Thymus (tissue), 11 donors: ENCODE results near the gene TM7SF3. TPM values are rescaled to one million over a fixed set of nuclear protein-coding genes. Genes with fewer than 3 reads are reported as not detected.
"Not testable (repeated sequence)": the region's sequence is repeated elsewhere in the genome, so short reads cannot be mapped to it uniquely, and the experiment has no call there.

Source experiments
- DNase-seq, 9 donors: peaks; one replicate each; pipeline ENCODE4 v3.0.0-alpha.2; 2013; ENCODE audit warnings: low spot score in 9 of 9, low read depth in 6 of 9, missing footprints in 1 of 9
- H3K27ac ChIP-seq, 2 donors: one replicate each; pipeline ENCODE4 v1.5.1; 2013; ENCODE audit warnings: control low read depth in 1 of 2, low read depth in 1 of 2, low read length in 1 of 2, mild to moderate bottlenecking in 1 of 2, moderate library complexity in 1 of 2
- H3K27me3 ChIP-seq, 2 donors: one replicate each; pipeline ENCODE4 v1.5.1; 2013; ENCODE audit warnings: low read length in 1 of 2; ENCODE audit not compliant: control insufficient read depth in 2 of 2, insufficient read depth in 1 of 2
- H3K36me3 ChIP-seq, 2 donors: one replicate each; pipeline ENCODE4 v1.5.1; 2013; ENCODE audit warnings: low read length in 1 of 2, mild to moderate bottlenecking in 1 of 2, moderate library complexity in 1 of 2; ENCODE audit not compliant: control insufficient read depth in 2 of 2, insufficient read depth in 2 of 2
- H3K4me1 ChIP-seq, 2 donors: one replicate each; pipeline ENCODE4 v1.5.1; 2013; ENCODE audit warnings: low read length in 2 of 2; ENCODE audit not compliant: control insufficient read depth in 2 of 2, insufficient read depth in 2 of 2
- H3K4me3 ChIP-seq, 2 donors: one replicate each; pipeline ENCODE4 v1.5.1; 2013; ENCODE audit warnings: low read length in 2 of 2, control low read depth in 1 of 2, mild to moderate bottlenecking in 1 of 2
- H3K9me3 ChIP-seq, 2 donors: one replicate each; pipeline ENCODE4 v1.5.1; 2013; ENCODE audit warnings: low read length in 1 of 2, mild to moderate bottlenecking in 1 of 2; ENCODE audit not compliant: control insufficient read depth in 2 of 2, insufficient read depth in 1 of 2
- WGBS: extraction: QIAGEN DNeasy Blood & Tissue Kit; methylation state at CpG from one replicate; pipeline ENCODE4 v1.1.7; 2013; 5-methylcytosine and 5-hydroxymethylcytosine counted together
- polyA plus RNA-seq: library from polyadenylated mRNA; stranded (reverse); fragments of 200-250 nt; gene quantifications from one replicate; pipeline ENCODE4 v1.2.3, GENCODE V29; 2013
- total RNA-seq: library from RNA; stranded (reverse); fragments of 120-200 nt; gene quantifications from one replicate; pipeline ENCODE4 v1.2.4, GENCODE V29; 2013
- donor health status: healthy.

Gene TM7SF3
- total and polyA plus RNA-seq, 2 donors, result 38.0 to 67.0 TPM

- peak overlapping the region; percentile 8 to 46 for H3K27ac ChIP-seq
- peak in 1 of 9 donors; percentile 10 for DNase-seq
- no peaks in the 10 kb centered on the region for H3K4me1 ChIP-seq
These were observed 38.0 kb upstream of the TM7SF3 start for GRCh38 chr12:27052176-27052575.

GRCh38 chr12:27048822-27049752 is 34.9 kb upstream of the TM7SF3 start:
- H3K36me3 ChIP-seq, result no peaks in the 10 kb centered on the region
- no peak overlapping the region for H3K4me3 ChIP-seq
- 93% methylated on average over 4 of the region's 4 CpGs for WGBS
- no peaks in the 10 kb centered on the region for H3K27me3 ChIP-seq
- no peaks in the 10 kb centered on the region for H3K4me1 ChIP-seq
- no peak overlapping the region for H3K27ac ChIP-seq
- no peak for DNase-seq
- no peaks in the 10 kb centered on the region for H3K9me3 ChIP-seq

More at GRCh38 chr12:27052176-27052575, 38.0 kb upstream of the TM7SF3 start:
- Histone ChIP-seq H3K27me3 (no peaks in the 10 kb centered on the region), H3K36me3 (no peaks in the 10 kb centered on the region), H3K9me3 (no peaks in the 10 kb centered on the region), H3K4me3 (no peak overlapping the region)
- 99% methylated on average over 1 of the region's 1 CpG for WGBS

GRCh38 chr12:27042018-27042417 is 27.8 kb upstream of the TM7SF3 start:
- not testable (repeated sequence) for H3K36me3 ChIP-seq, DNase-seq, H3K4me1 ChIP-seq, H3K9me3 ChIP-seq, H3K4me3 ChIP-seq, H3K27me3 ChIP-seq, H3K27ac ChIP-seq
- WGBS, result 97% methylated on average over 1 of the region's 1 CpG

GRCh38 chr12:27040637-27041036 is 26.5 kb upstream of the TM7SF3 start:
- not testable (repeated sequence) for H3K4me1 ChIP-seq, DNase-seq, H3K27ac ChIP-seq, H3K36me3 ChIP-seq, H3K9me3 ChIP-seq, H3K4me3 ChIP-seq, H3K27me3 ChIP-seq
- WGBS, result 96% methylated on average over 2 of the region's 4 CpGs

GRCh38 chr12:27034607-27035293 is 20.6 kb upstream of the TM7SF3 start:
- peaks cover 12 to 38% of the 10 kb centered on the region in 2 donors for H3K36me3 ChIP-seq
- WGBS, result 98% methylated on average over 21 of the region's 21 CpGs
- no peak for DNase-seq
- no peaks in the 10 kb centered on the region for H3K9me3 ChIP-seq
- no peak overlapping the region for H3K4me3 ChIP-seq
- H3K27ac ChIP-seq, result no peak overlapping the region
- no peaks in the 10 kb centered on the region for H3K4me1 ChIP-seq
- no peaks in the 10 kb centered on the region for H3K27me3 ChIP-seq

- Histone ChIP-seq H3K4me3 (no peak overlapping the region), H3K9me3 (no peaks in the 10 kb centered on the region), H3K27me3 (no peaks in the 10 kb centered on the region), H3K27ac (no peak overlapping the region), H3K4me1 (no peaks in the 10 kb centered on the region), H3K36me3 (peaks cover 16 to 58% of the 10 kb centered on the region in 2 donors)
- DNase-seq, result no peak
- 98% methylated on average over 3 of the region's 3 CpGs for WGBS
These were observed 18.5 kb upstream of the TM7SF3 start for GRCh38 chr12:27032679-27033078.

- Histone ChIP-seq H3K36me3 (peaks cover 16 to 61% of the 10 kb centered on the region in 2 donors), H3K27me3 (no peaks in the 10 kb centered on the region), H3K4me1 (no peaks in the 10 kb centered on the region)
These were observed 17.3 kb upstream of the TM7SF3 start for GRCh38 chr12:27031531-27031930.

GRCh38 chr12:27026257-27026656 is 12.1 kb upstream of the TM7SF3 start:
- no peaks in the 10 kb centered on the region for H3K9me3 ChIP-seq
- no peak for DNase-seq
- peaks cover 3 to 17% of the 10 kb centered on the region in 2 donors for H3K4me1 ChIP-seq
- H3K36me3 ChIP-seq, result peaks cover 4 to 36% of the 10 kb centered on the region in 2 donors
- no peaks in the 10 kb centered on the region for H3K27me3 ChIP-seq
- no peak overlapping the region for H3K4me3 ChIP-seq
- H3K27ac ChIP-seq, result no peak overlapping the region

More at GRCh38 chr12:27031531-27031930, 17.3 kb upstream of the TM7SF3 start:
- Histone ChIP-seq H3K4me3 (no peak overlapping the region), H3K9me3 (no peaks in the 10 kb centered on the region), H3K27ac (no peak overlapping the region)
- WGBS, result 99% methylated on average over 3 of the region's 3 CpGs
- no peak for DNase-seq

GRCh38 chr12:27025116-27025515 is 10.9 kb upstream of the TM7SF3 start:
- Histone ChIP-seq H3K27me3 (no peaks in the 10 kb centered on the region), H3K4me3 (no peak overlapping the region), H3K27ac (no peak overlapping the region), H3K9me3 (no peaks in the 10 kb centered on the region), H3K4me1 (peaks cover 3 to 17% of the 10 kb centered on the region in 2 donors), H3K36me3 (peaks cover 4 to 27% of the 10 kb centered on the region in 2 donors)
- no peak for DNase-seq
- WGBS, result 100% methylated on average over 1 of the region's 1 CpG
